WTC11 (cell line): ENCODE measurements around the gene ALDOC. TPM values are rescaled to one million over a fixed set of nuclear protein-coding genes. Genes with fewer than 3 reads are reported as not detected.

ENCODE experiments used
- ATAC-seq: fragments of 200-7000 bp; cut with Tn5 transposase; 2 replicates; pipeline ENCODE4 v1.10.0; 2021; ENCODE audit warnings: mild to moderate bottlenecking, moderate library complexity
- CTCF ChIA-PET: fragments of 300-600 bp; sonication (Branson Sonifier 250); formaldehyde crosslinking; loops from one replicate; lab custom pipeline; 2021; ENCODE audit warnings: antibody characterized with exemption; lab: Charles Lee
- POLR2A ChIA-PET: fragments of 350-600 bp; sonication (Branson Sonifier 250); formaldehyde crosslinking; loops from one replicate; lab custom pipeline; 2021; ENCODE audit warnings: antibody characterized with exemption; lab: Charles Lee
- DNase-seq: peaks from one replicate; pipeline ENCODE4 v3.0.0; 2021; ENCODE audit warnings: low spot score
- H3K27ac Mint-ChIP-seq: 2 replicates; pipeline ENCODE4 v1.8.0; 2021; ENCODE audit warnings: mixed read lengths
- H3K27me3 Mint-ChIP-seq: 2 replicates; pipeline ENCODE4 v1.8.0; 2021; ENCODE audit warnings: low read depth, mild to moderate bottlenecking, moderate library complexity, mixed read lengths
- H3K36me3 Mint-ChIP-seq: 2 replicates; pipeline ENCODE4 v1.8.0; 2021; ENCODE audit warnings: mixed read lengths
- H3K4me1 Mint-ChIP-seq: 2 replicates; pipeline ENCODE4 v1.8.0; 2022; ENCODE audit warnings: mixed read lengths
- H3K4me3 Mint-ChIP-seq: 2 replicates; pipeline ENCODE4 v1.8.0; 2021; ENCODE audit warnings: mild to moderate bottlenecking, moderate library complexity, mixed read lengths
- H3K9me3 Mint-ChIP-seq: 2 replicates; pipeline ENCODE4 v1.8.0; 2021; ENCODE audit warnings: mixed read lengths
- ATF1 ChIP-seq: sonication (generic); formaldehyde crosslinking; IDR thresholded peaks from 2 replicates; pipeline ENCODE4 v1.8.1; 2023; ENCODE audit warnings: mild to moderate bottlenecking, moderate library complexity, missing genetic modification reagents
- CREB1 ChIP-seq: sonication (generic); formaldehyde crosslinking; IDR thresholded peaks from 2 replicates; pipeline ENCODE4 v1.8.0; 2023; ENCODE audit warnings: mild to moderate bottlenecking, missing genetic modification reagents
- E2F1 ChIP-seq: sonication (generic); formaldehyde crosslinking; IDR thresholded peaks from 2 replicates; pipeline ENCODE4 v1.8.0; 2022; ENCODE audit warnings: mild to moderate bottlenecking, missing genetic modification reagents
- ELF4 ChIP-seq: sonication (generic); formaldehyde crosslinking; IDR thresholded peaks from 2 replicates; pipeline ENCODE4 v1.8.1; 2022; ENCODE audit warnings: low read depth, mild to moderate bottlenecking, moderate library complexity, missing genetic modification reagents
- FOXK1 ChIP-seq: sonication (generic); formaldehyde crosslinking; IDR thresholded peaks from 2 replicates; pipeline ENCODE4 v1.8.0; 2022; ENCODE audit warnings: mild to moderate bottlenecking, moderate library complexity, missing genetic modification reagents
- GTF2I ChIP-seq: fragments of 250-450 bp; sonication (Bioruptor Pico); conservative IDR thresholded peaks from 2 replicates; pipeline ENCODE4 v1.4.0; 2021; ENCODE audit warnings: mild to moderate bottlenecking
- HMGA2 ChIP-seq: fragments of 250-450 bp; sonication (Bioruptor Pico); IDR thresholded peaks from 2 replicates; pipeline ENCODE4 v1.4.0; 2021; ENCODE audit warnings: mild to moderate bottlenecking, moderate library complexity
- JAZF1 ChIP-seq: fragments of 250-450 bp; sonication (Bioruptor Pico); IDR thresholded peaks from 2 replicates; pipeline ENCODE4 v1.9.0; 2021; ENCODE audit warnings: moderate library complexity, mild to moderate bottlenecking, inconsistent platforms
- JUN ChIP-seq: sonication (generic); formaldehyde crosslinking; IDR thresholded peaks from 2 replicates; pipeline ENCODE4 v1.8.0; 2023; ENCODE audit warnings: mild to moderate bottlenecking, missing genetic modification reagents
- MXD4 ChIP-seq: fragments of 250-450 bp; sonication (Bioruptor Pico); IDR thresholded peaks from 2 replicates; pipeline ENCODE4 v1.8.0; 2021; ENCODE audit warnings: mild to moderate bottlenecking, moderate library complexity, borderline replicate concordance
- NFATC4 ChIP-seq: fragments of 250-450 bp; sonication (Bioruptor Pico); IDR thresholded peaks from 2 replicates; pipeline ENCODE4 v1.9.0; 2021; ENCODE audit warnings: mild to moderate bottlenecking
- PRDM15 ChIP-seq: sonication (generic); formaldehyde crosslinking; IDR thresholded peaks from 2 replicates; pipeline ENCODE4 v1.8.0; 2022; ENCODE audit warnings: missing genetic modification reagents
- ZMAT4 ChIP-seq: fragments of 250-450 bp; sonication (Bioruptor Pico); IDR thresholded peaks from 2 replicates; pipeline ENCODE4 v1.9.0; 2021; ENCODE audit warnings: mild to moderate bottlenecking
- ZNF232 ChIP-seq: sonication (generic); formaldehyde crosslinking; IDR thresholded peaks from 2 replicates; pipeline ENCODE4 v1.8.0; 2022; ENCODE audit warnings: mild to moderate bottlenecking, missing genetic modification reagents
- ZNF263 ChIP-seq: sonication (generic); formaldehyde crosslinking; IDR thresholded peaks from 2 replicates; pipeline ENCODE4 v1.8.1; 2022; ENCODE audit warnings: low read depth, mild to moderate bottlenecking, moderate library complexity, missing genetic modification reagents
- total RNA-seq: library from RNA; stranded (reverse); gene quantifications from 3 replicates; pipeline ENCODE4 v1.2.3, GENCODE V29; 2021
- TF ChIP-seq, protein P1 (sequence below): sonication (generic); formaldehyde crosslinking; IDR thresholded peaks from 2 replicates; pipeline ENCODE4 v1.8.0; 2022; ENCODE audit warnings: mild to moderate bottlenecking, missing genetic modification reagents
- TF ChIP-seq, protein P2 (sequence below): sonication (generic); formaldehyde crosslinking; IDR thresholded peaks from 2 replicates; pipeline ENCODE4 v1.8.1; 2023; ENCODE audit warnings: mild to moderate bottlenecking, missing genetic modification reagents, moderate library complexity
- TF ChIP-seq, protein P3 (sequence below): fragments of 200-600 bp; IDR thresholded peaks from 2 replicates; pipeline ENCODE4 v1.8.0; 2022; ENCODE audit warnings: antibody characterized with exemption
- TF ChIP-seq, protein P4 (sequence below): sonication (generic); formaldehyde crosslinking; IDR thresholded peaks from 2 replicates; pipeline ENCODE4 v1.8.0; 2022; ENCODE audit warnings: mild to moderate bottlenecking, missing genetic modification reagents

Gene ALDOC
- total RNA-seq, 1 experiment from 2014 or later, result 73.5 TPM

GRCh38 chr17:28597606-28598383, 21.1 kb upstream of the ALDOC start:
- Mint-ChIP-seq H3K27me3 (peaks cover 4% of the 10 kb centered on the region), H3K27ac (peak overlapping the region; percentile 90), H3K36me3 (peaks cover 25% of the 10 kb centered on the region), H3K4me3 (peak overlapping the region; percentile 94), H3K4me1 (peaks cover 16% of the 10 kb centered on the region), H3K9me3 (no peaks in the 10 kb centered on the region)
- TF ChIP-seq, protein P1, sequence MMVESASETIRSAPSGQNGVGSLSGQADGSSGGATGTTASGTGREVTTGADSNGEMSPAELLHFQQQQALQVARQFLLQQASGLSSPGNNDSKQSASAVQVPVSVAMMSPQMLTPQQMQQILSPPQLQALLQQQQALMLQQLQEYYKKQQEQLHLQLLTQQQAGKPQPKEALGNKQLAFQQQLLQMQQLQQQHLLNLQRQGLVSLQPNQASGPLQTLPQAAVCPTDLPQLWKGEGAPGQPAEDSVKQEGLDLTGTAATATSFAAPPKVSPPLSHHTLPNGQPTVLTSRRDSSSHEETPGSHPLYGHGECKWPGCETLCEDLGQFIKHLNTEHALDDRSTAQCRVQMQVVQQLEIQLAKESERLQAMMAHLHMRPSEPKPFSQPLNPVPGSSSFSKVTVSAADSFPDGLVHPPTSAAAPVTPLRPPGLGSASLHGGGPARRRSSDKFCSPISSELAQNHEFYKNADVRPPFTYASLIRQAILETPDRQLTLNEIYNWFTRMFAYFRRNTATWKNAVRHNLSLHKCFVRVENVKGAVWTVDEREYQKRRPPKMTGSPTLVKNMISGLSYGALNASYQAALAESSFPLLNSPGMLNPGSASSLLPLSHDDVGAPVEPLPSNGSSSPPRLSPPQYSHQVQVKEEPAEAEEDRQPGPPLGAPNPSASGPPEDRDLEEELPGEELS, result no peak
- TF ChIP-seq ATF1, result no peak
- no peak for TF ChIP-seq NFATC4
- no peak for TF ChIP-seq FOXK1 (CRISPR knock-in tag)
- no peak for TF ChIP-seq HMGA2 (CRISPR knock-in tag)
- no peak for TF ChIP-seq JAZF1
- TF ChIP-seq, protein P2, sequence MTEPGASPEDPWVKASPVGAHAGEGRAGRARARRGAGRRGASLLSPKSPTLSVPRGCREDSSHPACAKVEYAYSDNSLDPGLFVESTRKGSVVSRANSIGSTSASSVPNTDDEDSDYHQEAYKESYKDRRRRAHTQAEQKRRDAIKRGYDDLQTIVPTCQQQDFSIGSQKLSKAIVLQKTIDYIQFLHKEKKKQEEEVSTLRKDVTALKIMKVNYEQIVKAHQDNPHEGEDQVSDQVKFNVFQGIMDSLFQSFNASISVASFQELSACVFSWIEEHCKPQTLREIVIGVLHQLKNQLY (CRISPR knock-in tag), result no peak
- TF ChIP-seq ZNF232, result no peak
- no peak for TF ChIP-seq MXD4 (CRISPR knock-in tag)
- no peak for TF ChIP-seq CREB1 (CRISPR knock-in tag)
- TF ChIP-seq ELF4 (CRISPR knock-in tag), result no peak
- TF ChIP-seq, protein P3, sequence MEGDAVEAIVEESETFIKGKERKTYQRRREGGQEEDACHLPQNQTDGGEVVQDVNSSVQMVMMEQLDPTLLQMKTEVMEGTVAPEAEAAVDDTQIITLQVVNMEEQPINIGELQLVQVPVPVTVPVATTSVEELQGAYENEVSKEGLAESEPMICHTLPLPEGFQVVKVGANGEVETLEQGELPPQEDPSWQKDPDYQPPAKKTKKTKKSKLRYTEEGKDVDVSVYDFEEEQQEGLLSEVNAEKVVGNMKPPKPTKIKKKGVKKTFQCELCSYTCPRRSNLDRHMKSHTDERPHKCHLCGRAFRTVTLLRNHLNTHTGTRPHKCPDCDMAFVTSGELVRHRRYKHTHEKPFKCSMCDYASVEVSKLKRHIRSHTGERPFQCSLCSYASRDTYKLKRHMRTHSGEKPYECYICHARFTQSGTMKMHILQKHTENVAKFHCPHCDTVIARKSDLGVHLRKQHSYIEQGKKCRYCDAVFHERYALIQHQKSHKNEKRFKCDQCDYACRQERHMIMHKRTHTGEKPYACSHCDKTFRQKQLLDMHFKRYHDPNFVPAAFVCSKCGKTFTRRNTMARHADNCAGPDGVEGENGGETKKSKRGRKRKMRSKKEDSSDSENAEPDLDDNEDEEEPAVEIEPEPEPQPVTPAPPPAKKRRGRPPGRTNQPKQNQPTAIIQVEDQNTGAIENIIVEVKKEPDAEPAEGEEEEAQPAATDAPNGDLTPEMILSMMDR, result no peak
- TF ChIP-seq PRDM15 (CRISPR knock-in tag), result no peak
- no peak for TF ChIP-seq E2F1
- ChIA-PET POLR2A (interaction anchor here (0.7 kb wide), 1 partner anchor 21 kb away, joined by 3 read pairs; the partner anchor contains the start of gene ALDOC), CTCF (interaction anchor here (1.2 kb wide), 1 partner anchor 15 kb away, joined by 4 read pairs; no protein-coding TSS in a partner anchor)
- ATAC-seq (no peak), DNase-seq (no peak)

DNA sequence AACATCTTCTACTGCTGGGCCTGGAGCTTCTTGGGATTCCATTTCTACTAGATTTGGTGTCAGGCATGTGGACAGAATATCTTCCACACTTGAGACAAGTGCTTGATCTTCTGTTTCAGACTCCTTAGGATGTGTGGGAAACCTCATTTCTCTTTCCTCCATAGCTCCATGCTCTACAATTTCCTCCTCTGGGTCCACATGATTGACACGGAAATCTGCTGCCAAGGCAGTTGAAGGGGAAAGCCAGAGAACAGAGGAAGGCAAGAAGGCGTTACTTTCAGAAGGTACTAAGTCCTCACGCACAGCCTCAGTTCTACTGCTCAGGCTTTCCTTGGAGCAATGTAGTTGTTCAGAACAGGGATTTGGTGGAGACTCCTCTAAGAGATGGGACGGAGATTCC, 15.6 kb upstream of the ALDOC start:
- H3K4me1 Mint-ChIP-seq, result peaks cover under 1% of the 10 kb centered on the region; the same call in 1 of the 2 replicates
- H3K27ac Mint-ChIP-seq, result no peak overlapping the region
- no peak for ATAC-seq
- ChIA-PET POLR2A (no interaction called here), CTCF (interaction anchor here (1.1 kb wide), 1 partner anchor 21 kb away, joined by 4 read pairs; the partner anchor contains the start of gene PIGS)
- no peak for DNase-seq
- H3K9me3 Mint-ChIP-seq, result no peaks in the 10 kb centered on the region
- peaks cover 49% of the 10 kb centered on the region for H3K36me3 Mint-ChIP-seq
- H3K27me3 Mint-ChIP-seq, result no peaks in the 10 kb centered on the region
- H3K4me3 Mint-ChIP-seq, result no peak overlapping the region
- TF ChIP-seq HMGA2 (CRISPR knock-in tag) (no peak), GTF2I (CRISPR knock-in tag) (no peak), ZMAT4 (CRISPR knock-in tag) (no peak), PRDM15 (CRISPR knock-in tag) (no peak), JUN (CRISPR knock-in tag) (no peak), ZNF263 (CRISPR knock-in tag) (no peak)
- TF ChIP-seq, protein P4, sequence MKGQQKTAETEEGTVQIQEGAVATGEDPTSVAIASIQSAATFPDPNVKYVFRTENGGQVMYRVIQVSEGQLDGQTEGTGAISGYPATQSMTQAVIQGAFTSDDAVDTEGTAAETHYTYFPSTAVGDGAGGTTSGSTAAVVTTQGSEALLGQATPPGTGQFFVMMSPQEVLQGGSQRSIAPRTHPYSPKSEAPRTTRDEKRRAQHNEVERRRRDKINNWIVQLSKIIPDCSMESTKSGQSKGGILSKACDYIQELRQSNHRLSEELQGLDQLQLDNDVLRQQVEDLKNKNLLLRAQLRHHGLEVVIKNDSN, result no peak
- TF ChIP-seq, protein P2 (CRISPR knock-in tag), result no peak
